SKM-1 (cell line): Measurements from ENCODE around the gene MRPS22.
A peak's percentile ranks its signal among the peaks of the same experiment; 100 is the strongest.

Experiments used
- DNase-seq: peaks from one replicate; lab custom pipeline; 2025; ENCODE audit not compliant: unreplicated experiment; lab: John Stamatoyannopoulos, UW

The MRPS22 gene

GRCh38 chr3:139343895-139344856 is at the start of gene MRPS22:
Gene MRPS22, plus strand, starts transcription at chr3:139344020. Its CDS starts 7 bp downstream, at chr3:139344027.
- peak; percentile 64 for DNase-seq

DNA sequence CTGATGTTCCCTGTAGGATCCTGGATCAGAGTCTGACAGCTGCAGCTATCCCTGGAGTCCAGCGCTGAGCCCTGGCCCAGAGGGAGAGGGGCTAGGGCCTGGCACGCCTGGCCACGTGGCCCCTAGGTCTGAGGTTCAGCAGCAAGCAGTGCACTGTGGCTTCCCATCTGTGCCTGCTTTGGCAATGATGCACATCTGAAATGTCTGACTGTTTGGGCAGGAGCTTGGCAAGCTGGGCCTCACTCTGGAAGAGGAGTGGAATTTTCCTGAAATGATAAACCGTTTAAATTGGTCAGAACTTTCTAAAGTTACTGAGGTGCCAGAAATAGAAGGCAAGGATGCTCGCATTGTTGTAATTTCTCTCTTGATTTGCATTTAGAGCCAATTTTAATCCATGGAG is 48.8 kb upstream of the MRPS22 start:
- DNase-seq, result no peak

DNA sequence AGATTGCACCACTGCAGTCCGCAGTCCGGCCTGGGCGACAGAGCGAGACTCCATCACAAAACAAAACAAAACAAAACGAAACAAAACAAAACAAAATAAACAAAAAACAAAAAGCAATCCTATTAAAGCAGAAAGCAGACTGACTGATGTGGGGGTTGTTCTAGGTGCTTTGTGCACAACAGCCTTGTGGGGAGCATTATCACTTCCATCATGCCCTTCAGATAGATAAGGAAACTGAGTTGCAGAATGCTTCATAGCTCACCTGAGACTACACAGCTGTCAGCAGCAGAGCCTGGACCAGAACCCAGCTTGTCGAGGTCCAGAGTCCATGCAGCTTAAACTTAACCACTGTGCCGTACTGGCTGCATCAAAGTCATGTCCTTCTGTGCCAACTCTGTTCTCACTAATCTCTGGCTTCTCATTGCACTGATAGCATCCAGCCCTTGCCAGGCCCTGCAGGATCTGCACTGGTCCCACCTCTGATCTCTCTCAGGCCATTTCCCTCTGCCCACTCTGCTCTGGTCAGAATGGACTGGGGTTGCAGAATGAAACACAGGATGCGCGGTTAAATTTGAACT is 47.6 kb upstream of the MRPS22 start:
- no peak for DNase-seq

DNA sequence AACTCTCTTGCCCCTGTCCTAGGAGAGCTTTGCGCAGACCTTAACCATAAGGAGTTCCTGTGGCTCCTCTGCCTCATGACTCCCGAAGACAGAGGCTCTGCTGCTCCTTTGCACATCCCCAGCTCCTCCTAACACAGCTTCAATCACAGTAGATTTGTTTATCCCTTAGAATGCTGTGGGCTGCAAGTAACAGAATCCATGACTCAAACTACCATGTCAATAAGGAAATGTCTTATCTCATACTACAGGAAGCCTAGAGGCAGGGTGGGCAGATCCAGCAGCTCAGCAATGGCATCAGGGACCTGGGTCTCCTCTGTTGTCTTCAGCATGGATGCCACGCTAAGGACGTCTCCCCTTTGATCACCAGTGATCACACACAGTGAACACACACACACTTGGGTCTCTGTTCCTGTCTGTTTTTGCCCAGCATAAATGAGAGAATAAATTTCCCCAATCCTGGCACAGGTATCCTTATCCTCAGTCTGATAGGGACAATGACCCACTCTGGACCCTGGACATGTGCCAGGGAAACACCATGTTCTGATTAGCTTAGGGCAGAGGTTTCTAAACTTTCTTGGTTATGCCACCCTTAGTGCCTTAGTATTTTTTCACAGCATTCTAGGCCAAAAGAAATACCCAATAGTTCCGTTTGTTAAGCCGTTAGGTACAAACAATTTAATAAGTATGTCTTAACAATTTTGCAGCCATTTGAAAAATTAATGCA is 46.1 kb upstream of the MRPS22 start:
- DNase-seq, result no peak

DNA sequence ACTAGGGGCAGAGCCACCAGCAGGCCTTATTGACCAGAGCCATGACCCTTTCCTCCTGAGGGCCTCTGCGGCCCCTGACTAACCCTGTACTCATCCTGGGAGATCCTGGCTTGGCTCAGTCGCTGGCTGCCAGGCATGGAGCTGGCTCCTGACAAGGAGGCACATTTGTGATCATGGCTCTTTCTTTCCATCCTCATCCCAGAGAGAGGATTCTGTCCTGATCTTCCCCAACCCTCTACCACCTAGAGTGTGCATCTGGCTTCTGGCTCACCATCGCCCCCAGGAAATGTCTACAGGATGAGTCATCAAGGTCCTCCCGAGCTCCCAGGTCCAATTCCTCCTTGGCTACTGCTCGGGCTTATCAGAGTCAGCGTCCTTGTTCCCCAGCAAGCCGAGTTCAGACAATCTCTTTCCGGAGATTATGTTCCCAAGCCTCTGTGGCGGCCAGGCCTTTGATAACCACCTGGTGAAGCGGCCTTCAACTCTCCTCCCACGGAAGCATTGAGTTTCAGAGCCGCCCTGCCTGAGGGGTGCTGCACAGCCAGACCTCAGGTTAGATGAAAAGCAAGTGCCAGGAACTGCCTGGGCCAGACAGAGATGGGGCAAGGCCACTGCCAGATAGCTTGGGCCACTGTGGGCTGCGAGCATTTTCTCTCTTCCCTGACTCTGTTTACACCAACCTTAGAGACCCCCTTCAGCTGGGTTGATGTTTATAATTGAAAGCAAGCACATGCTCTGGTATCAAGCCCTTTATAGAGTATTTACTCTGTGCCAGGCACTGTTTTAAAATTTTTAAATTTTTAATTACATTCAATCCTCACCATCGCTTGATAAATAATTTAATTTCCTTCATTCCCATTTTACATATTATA is 44.3 kb upstream of the MRPS22 start:
- DNase-seq, result no peak

GRCh38 chr3:139300416-139300815 is 43.4 kb upstream of the MRPS22 start:
- DNase-seq, result no peak

- DNase-seq, result no peak
Measured at GRCh38 chr3:139301183-139301582, 42.6 kb upstream of the MRPS22 start.

GRCh38 chr3:139301654-139302053 is 42.2 kb upstream of the MRPS22 start:
- no peak for DNase-seq

DNA sequence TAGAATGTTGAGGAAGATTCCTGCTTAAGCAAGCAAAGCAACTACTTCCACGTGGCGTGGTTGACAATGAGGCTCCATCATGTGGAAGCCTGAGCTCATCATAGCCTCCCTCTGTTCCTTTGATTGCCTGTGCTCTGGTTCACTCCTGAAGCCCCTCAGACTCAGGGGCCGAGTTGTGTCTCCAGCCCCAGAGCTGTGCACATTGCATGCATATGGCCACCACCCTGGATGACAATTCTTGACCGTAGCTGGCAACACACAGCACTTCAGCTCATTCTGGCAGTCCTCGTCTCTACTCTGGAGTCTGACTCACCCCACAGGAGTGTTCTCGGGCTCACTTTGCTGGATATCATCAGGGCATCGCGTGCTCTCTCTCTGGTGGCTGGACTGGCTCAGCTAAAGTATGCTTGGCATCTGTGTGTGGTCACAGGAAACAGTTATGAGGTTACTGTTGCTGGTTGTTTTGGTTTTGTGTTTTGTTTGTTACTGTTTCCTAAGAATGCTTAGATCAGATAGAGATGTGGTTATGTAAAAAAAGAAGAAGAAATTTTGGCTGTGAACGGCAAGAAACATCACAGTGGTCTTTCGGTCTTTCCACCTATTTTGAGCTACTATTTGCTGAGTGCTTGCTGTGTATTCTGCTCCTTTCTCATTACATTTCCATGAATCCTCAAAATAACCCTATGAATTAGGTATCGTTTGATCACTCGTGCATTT is 41.6 kb upstream of the MRPS22 start:
- DNase-seq, result no peak

- no peak for DNase-seq
Measured at GRCh38 chr3:139302801-139303113, 41.1 kb upstream of the MRPS22 start.

GRCh38 chr3:139303216-139303615 is 40.6 kb upstream of the MRPS22 start:
- no peak for DNase-seq

- DNase-seq, result no peak
Measured at GRCh38 chr3:139304383-139304782, 39.4 kb upstream of the MRPS22 start.

DNA sequence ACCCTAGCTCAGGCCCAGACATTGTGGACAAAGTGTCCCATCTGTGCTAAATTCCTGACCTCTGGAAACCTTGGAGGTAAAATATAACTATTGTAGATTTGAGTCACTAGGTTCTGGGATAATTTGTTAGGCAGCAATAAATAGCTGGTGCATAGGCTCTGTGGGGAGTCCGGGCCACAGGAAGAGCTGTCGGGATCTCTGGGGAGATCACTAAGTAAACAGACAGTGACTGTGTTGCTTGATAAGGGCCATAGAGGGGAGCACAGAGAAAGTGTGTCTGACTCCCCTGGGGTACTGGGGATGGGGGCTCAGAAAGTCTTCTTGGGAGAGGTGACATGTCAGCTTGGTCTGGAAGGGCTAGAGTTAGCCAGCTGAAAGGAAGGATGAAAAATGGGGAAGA is 37.7 kb upstream of the MRPS22 start:
- DNase-seq, result no peak

DNA sequence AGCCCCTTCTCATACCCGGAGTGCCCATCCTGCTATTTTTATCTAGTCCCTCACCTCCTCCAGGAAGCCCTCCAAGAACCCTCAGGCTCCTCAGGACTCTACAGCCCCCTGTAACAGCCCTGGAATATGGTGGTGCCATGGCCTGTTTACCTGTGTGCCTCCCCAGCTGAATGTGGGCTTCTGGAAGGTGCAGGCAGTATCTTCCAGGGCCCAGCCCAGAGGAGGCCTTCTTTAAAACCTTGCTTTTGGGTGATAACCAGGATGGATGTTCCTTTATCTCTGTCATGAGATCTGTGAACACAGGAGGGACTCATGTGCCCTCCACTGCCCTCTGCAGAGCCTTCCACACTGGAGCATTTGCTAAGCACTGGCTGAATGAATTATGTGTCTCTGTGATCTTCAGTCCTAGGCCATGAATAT is 36.7 kb upstream of the MRPS22 start:
- no peak for DNase-seq

GRCh38 chr3:139307601-139308555 is 35.9 kb upstream of the MRPS22 start:
- no peak for DNase-seq

DNA sequence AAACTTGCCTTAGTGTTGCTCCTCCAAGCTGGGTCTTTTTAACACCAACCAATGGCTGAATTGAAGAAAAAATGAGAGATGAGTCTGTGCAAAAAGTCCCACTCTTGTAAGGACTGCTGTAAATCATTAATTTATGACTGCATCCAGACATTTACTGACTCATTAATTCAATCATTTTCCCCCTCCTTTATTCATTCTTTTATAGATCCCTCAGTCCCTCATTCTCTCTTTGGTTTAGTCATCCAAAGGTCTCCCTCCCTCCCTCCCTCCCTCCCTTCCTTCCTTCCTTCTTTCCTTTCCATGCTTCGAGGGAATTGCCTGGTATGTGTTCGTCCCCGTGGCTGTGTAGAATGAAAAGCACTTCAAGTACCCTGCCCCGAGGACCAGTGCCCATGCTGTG is 35.3 kb upstream of the MRPS22 start:
- DNase-seq, result no peak

- no peak for DNase-seq
Measured at GRCh38 chr3:139309061-139309591, 34.7 kb upstream of the MRPS22 start.

DNA sequence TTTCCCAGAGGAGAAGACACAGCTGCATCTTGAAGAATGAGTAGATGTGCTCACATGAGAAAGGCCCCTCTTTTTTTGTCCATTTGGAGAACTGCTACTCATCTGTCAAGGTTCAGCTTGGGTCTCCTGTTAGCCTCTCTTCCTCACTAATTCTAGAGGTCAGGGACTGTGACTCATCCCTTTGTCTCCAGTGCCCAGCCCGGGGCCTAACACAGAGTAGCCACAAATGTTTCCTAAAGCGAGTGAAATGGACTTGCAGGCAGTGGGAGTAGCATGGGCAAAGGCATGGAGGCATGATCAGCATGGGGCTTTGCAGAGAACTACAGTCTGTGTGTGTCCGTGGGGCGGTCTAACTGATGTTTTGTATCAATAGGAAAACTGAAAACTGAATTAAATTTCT is 33.9 kb upstream of the MRPS22 start:
- DNase-seq, result no peak

DNA sequence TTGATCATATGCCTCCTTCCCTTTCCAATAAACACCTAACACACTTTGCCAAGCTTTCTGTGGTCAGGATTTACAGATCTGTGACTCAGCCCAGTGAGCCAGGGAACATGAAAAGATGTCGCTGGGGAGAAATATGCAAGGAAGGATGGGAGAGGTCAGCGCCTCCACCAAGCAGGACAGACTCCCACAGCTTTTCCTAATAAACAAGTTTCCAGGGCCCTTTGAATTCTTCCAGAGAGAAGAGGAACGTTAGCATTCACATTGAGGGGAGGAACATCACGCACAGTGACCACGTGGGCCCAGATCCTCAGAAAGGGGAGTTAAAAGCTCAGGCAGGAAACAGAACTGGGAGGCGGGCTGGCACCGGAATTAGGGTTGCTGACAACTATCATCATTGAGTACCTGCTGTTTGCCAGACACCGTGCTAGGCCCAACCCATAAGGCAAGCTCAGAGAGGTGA is 33.3 kb upstream of the MRPS22 start:
- DNase-seq, result no peak
